ENCODE measurements around the gene CYP3A7. TPM values are rescaled to one million over a fixed set of nuclear protein-coding genes. Genes with fewer than 3 reads are reported as not detected.

CYP3A7 gene
- total and polyA plus RNA-seq, 2 of the 13 experiments (the other 11 are each of a cell fraction or from before 2014, with no cell fraction given): 5.8 to 6.4 TPM

DNA sequence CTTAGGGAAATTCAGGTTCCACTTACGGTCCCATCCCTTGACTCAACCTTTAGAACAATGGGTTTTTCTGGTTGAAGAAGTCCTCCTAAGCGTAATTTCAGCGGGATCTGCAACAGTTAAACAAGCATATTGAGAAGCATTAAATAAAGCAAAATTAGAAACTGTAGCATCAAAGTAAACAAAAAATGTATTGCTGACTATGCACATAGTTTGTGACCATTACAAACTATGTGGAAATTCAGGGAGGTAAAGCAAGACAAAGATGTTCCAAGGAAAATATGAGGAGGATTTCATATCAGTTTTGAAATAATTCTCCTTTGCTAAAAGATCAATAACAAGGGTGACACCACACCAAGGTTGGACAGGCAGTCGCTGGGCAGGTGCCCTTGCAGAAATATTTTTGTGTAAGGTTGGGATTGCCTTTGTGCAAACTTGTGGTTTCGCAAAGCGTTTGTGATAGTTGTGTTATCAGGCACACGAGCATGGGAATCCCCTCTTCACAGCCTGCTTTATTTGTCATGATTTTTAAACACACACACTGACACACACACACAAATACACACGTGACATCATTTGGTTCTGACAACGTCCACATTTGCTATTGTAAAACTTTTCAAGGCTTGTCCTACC, 49.8 kb downstream of the CYP3A7 start (continued):
- TF ChIP-seq, protein P1, sequence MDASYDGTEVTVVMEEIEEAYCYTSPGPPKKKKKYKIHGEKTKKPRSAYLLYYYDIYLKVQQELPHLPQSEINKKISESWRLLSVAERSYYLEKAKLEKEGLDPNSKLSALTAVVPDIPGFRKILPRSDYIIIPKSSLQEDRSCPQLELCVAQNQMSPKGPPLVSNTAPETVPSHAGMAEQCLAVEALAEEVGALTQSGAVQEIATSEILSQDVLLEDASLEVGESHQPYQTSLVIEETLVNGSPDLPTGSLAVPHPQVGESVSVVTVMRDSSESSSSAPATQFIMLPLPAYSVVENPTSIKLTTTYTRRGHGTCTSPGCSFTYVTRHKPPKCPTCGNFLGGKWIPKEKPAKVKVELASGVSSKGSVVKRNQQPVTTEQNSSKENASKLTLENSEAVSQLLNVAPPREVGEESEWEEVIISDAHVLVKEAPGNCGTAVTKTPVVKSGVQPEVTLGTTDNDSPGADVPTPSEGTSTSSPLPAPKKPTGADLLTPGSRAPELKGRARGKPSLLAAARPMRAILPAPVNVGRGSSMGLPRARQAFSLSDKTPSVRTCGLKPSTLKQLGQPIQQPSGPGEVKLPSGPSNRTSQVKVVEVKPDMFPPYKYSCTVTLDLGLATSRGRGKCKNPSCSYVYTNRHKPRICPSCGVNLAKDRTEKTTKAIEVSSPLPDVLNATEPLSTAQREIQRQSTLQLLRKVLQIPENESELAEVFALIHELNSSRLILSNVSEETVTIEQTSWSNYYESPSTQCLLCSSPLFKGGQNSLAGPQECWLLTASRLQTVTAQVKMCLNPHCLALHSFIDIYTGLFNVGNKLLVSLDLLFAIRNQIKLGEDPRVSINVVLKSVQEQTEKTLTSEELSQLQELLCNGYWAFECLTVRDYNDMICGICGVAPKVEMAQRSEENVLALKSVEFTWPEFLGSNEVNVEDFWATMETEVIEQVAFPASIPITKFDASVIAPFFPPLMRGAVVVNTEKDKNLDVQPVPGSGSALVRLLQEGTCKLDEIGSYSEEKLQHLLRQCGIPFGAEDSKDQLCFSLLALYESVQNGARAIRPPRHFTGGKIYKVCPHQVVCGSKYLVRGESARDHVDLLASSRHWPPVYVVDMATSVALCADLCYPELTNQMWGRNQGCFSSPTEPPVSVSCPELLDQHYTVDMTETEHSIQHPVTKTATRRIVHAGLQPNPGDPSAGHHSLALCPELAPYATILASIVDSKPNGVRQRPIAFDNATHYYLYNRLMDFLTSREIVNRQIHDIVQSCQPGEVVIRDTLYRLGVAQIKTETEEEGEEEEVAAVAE (CRISPR knock-in tag; IDR thresholded peaks at IDR 0.05; ENCODE audit: borderline replicate concordance): no peak
- TF ChIP-seq ZNF510 (CRISPR knock-in tag; IDR thresholded peaks at IDR 0.05; ENCODE audit: low read depth) (no peak), SALL1 (CRISPR knock-in tag; IDR thresholded peaks at IDR 0.05) (0 out of 2 replicates have a peak, but pooled peaks have one; percentile 18), SOX13 (IDR thresholded peaks at IDR 0.05) (no peak), SOX13 (CRISPR knock-in tag; conservative IDR thresholded peaks at IDR 0.05 in 1 of 2, IDR thresholded peaks at IDR 0.05 in 1 of 2) (0 out of 4 replicates have a peak, but pooled peaks of 1 of the 2 experiments have one; percentile 6), ZFX (CRISPR knock-in tag; IDR thresholded peaks at IDR 0.05; ENCODE audit: low read depth) (no peak), ZNF619 (CRISPR knock-in tag; IDR thresholded peaks at IDR 0.05) (no peak), ZNF234 (CRISPR knock-in tag; conservative IDR thresholded peaks at IDR 0.05) (no peak), MAFK (conservative IDR thresholded peaks at IDR 0.05 in 1 of 2, IDR thresholded peaks at IDR 0.05 in 1 of 2; ENCODE audit: low read length in 2 of 2) (peak; percentile 86 to 90)
- TF ChIP-seq, protein P2, sequence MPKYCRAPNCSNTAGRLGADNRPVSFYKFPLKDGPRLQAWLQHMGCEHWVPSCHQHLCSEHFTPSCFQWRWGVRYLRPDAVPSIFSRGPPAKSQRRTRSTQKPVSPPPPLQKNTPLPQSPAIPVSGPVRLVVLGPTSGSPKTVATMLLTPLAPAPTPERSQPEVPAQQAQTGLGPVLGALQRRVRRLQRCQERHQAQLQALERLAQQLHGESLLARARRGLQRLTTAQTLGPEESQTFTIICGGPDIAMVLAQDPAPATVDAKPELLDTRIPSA (CRISPR knock-in tag; IDR thresholded peaks at IDR 0.05; ENCODE audit: borderline replicate concordance): no peak
- TF ChIP-seq, protein P3, sequence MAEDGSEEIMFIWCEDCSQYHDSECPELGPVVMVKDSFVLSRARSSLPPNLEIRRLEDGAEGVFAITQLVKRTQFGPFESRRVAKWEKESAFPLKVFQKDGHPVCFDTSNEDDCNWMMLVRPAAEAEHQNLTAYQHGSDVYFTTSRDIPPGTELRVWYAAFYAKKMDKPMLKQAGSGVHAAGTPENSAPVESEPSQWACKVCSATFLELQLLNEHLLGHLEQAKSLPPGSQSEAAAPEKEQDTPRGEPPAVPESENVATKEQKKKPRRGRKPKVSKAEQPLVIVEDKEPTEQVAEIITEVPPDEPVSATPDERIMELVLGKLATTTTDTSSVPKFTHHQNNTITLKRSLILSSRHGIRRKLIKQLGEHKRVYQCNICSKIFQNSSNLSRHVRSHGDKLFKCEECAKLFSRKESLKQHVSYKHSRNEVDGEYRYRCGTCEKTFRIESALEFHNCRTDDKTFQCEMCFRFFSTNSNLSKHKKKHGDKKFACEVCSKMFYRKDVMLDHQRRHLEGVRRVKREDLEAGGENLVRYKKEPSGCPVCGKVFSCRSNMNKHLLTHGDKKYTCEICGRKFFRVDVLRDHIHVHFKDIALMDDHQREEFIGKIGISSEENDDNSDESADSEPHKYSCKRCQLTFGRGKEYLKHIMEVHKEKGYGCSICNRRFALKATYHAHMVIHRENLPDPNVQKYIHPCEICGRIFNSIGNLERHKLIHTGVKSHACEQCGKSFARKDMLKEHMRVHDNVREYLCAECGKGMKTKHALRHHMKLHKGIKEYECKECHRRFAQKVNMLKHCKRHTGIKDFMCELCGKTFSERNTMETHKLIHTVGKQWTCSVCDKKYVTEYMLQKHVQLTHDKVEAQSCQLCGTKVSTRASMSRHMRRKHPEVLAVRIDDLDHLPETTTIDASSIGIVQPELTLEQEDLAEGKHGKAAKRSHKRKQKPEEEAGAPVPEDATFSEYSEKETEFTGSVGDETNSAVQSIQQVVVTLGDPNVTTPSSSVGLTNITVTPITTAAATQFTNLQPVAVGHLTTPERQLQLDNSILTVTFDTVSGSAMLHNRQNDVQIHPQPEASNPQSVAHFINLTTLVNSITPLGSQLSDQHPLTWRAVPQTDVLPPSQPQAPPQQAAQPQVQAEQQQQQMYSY (CRISPR knock-in tag; IDR thresholded peaks at IDR 0.05): no peak
- TF ChIP-seq, protein P4, sequence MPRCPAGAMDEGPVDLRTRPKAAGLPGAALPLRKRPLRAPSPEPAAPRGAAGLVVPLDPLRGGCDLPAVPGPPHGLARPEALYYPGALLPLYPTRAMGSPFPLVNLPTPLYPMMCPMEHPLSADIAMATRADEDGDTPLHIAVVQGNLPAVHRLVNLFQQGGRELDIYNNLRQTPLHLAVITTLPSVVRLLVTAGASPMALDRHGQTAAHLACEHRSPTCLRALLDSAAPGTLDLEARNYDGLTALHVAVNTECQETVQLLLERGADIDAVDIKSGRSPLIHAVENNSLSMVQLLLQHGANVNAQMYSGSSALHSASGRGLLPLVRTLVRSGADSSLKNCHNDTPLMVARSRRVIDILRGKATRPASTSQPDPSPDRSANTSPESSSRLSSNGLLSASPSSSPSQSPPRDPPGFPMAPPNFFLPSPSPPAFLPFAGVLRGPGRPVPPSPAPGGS (CRISPR knock-in tag; IDR thresholded peaks at IDR 0.05): no peak
- TF ChIP-seq, protein P5, sequence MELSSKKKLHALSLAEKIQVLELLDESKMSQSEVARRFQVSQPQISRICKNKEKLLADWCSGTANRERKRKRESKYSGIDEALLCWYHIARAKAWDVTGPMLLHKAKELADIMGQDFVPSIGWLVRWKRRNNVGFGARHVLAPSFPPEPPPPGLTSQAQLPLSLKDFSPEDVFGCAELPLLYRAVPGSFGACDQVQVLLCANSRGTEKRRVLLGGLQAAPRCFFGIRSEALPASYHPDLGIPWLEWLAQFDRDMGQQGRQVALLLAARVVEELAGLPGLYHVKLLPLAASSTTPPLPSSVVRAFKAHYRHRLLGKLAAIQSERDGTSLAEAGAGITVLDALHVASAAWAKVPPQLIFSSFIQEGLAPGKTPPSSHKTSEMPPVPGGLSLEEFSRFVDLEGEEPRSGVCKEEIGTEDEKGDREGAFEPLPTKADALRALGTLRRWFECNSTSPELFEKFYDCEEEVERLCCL (CRISPR knock-in tag; IDR thresholded peaks at IDR 0.05; ENCODE audit: borderline replicate concordance): no peak
